Neural crest cell (in vitro differentiated cells): ENCODE data around the gene PCDHGB1. TPM values are rescaled to one million over a fixed set of nuclear protein-coding genes. Genes with fewer than 3 reads are reported as not detected.
"Not testable (repeated sequence)": the region's sequence is repeated elsewhere in the genome, so short reads cannot be mapped to it uniquely, and the experiment has no call there.

Experiments used
- DNase-seq: peaks from one replicate; pipeline ENCODE4 v3.0.0; 2021; ENCODE audit warnings: low read depth, mixed read lengths, low spot score
- H3K27ac Mint-ChIP-seq: one replicate; pipeline ENCODE4 v1.8.0; 2021; ENCODE audit warnings: mild to moderate bottlenecking, mixed read lengths; ENCODE audit not compliant: unreplicated experiment
- H3K27me3 Mint-ChIP-seq: 2 replicates; pipeline ENCODE4 v1.8.0; 2021; ENCODE audit warnings: low read depth, mild to moderate bottlenecking, mixed read lengths
- H3K36me3 Mint-ChIP-seq: 2 replicates; pipeline ENCODE4 v1.8.0; 2021; ENCODE audit warnings: low read depth, mild to moderate bottlenecking, mixed read lengths
- H3K4me1 Mint-ChIP-seq: 2 replicates; pipeline ENCODE4 v1.8.0; 2021; ENCODE audit warnings: mixed read lengths
- H3K4me3 Mint-ChIP-seq: one replicate; pipeline ENCODE4 v1.8.0; 2021; ENCODE audit warnings: mild to moderate bottlenecking, mixed read lengths
- H3K9me3 Mint-ChIP-seq: 2 replicates; pipeline ENCODE4 v1.8.0; 2021; ENCODE audit warnings: mixed read lengths
- total RNA-seq: library from RNA; stranded (reverse); gene quantifications from 2 replicates; pipeline ENCODE4 v1.2.1, GENCODE V29; 2021
- TF ChIP-seq, protein P1 (sequence below): fragments of 200-600 bp; sonication (generic); conservative IDR thresholded peaks from 2 replicates; pipeline ENCODE4 v1.5.0; 2021; ENCODE audit warnings: antibody characterized with exemption, mild to moderate bottlenecking

The PCDHGB1 gene
- total RNA-seq, 1 donor from 2014 or later: 3.0 TPM

DNA sequence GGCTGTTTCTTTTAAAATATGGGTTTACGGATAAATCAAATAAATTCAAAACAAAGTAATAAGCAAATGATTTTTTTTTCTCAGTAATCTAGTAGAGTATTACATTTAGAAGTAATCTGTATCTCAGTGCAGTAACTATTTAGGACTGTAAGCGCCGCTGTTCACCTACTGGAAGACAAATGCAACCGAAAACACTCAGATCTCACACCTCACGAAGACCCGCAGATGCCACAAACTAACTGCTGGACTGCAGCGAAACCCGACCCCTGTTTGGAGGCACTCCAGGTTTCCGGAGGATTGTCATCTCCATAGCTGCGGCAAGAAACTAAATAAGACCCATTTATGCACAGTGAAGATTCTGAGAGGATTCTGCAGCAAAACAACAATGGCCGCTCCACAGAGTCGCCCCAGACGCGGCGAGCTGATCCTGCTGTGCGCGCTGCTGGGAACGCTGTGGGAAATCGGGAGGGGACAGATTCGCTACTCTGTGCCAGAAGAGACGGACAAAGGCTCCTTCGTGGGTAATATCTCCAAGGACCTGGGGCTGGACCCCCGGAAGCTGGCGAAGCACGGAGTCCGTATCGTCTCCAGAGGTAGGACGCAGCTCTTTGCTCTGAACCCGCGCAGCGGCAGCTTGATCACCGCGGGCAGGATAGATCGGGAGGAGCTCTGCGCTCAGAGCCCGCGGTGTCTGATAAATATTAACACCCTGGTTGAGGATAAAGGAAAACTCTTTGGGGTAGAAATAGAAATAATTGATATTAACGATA is 42.7 kb downstream of the PCDHGB1 start, which contains the start of gene PCDHGA8:
PCDHGA8 (plus strand) TSS at position 205 of the 770 bp plus-strand sequence; CDS start at position 386, 181 bp downstream.
- H3K27ac Mint-ChIP-seq: no peak within 1 kb of the TSS
- no peak for DNase-seq
- no peaks in the 10 kb centered on the region for H3K27me3 Mint-ChIP-seq
- H3K9me3 Mint-ChIP-seq: peaks cover 24% of the 10 kb centered on the region
- no peak within 1 kb of the TSS for H3K4me3 Mint-ChIP-seq
- TF ChIP-seq, protein P1, sequence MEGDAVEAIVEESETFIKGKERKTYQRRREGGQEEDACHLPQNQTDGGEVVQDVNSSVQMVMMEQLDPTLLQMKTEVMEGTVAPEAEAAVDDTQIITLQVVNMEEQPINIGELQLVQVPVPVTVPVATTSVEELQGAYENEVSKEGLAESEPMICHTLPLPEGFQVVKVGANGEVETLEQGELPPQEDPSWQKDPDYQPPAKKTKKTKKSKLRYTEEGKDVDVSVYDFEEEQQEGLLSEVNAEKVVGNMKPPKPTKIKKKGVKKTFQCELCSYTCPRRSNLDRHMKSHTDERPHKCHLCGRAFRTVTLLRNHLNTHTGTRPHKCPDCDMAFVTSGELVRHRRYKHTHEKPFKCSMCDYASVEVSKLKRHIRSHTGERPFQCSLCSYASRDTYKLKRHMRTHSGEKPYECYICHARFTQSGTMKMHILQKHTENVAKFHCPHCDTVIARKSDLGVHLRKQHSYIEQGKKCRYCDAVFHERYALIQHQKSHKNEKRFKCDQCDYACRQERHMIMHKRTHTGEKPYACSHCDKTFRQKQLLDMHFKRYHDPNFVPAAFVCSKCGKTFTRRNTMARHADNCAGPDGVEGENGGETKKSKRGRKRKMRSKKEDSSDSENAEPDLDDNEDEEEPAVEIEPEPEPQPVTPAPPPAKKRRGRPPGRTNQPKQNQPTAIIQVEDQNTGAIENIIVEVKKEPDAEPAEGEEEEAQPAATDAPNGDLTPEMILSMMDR: no peak
- H3K36me3 Mint-ChIP-seq: peaks cover 43% of the 10 kb centered on the region
- no peaks in the 10 kb centered on the region for H3K4me1 Mint-ChIP-seq

DNA sequence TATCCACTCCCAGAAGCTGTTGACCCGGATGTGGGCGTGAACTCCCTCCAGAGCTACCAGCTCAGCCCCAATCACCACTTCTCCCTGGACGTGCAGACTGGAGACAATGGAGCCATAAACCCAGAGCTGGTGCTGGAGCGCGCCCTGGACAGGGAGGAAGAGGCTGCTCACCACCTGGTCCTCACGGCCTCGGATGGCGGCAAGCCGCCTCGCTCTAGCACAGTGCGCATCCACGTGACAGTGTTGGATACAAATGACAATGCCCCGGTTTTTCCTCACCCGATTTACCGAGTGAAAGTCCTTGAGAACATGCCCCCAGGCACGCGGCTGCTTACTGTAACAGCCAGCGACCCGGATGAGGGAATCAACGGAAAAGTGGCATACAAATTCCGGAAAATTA is 43.4 kb downstream of the PCDHGB1 start:
- no peak for DNase-seq
- Mint-ChIP-seq H3K36me3 (peaks cover 43% of the 10 kb centered on the region), H3K9me3 (peaks cover 24% of the 10 kb centered on the region), H3K4me1 (no peaks in the 10 kb centered on the region), H3K4me3 (no peak overlapping the region), H3K27me3 (no peaks in the 10 kb centered on the region), H3K27ac (no peak overlapping the region)
- TF ChIP-seq, protein P1: no peak

DNA sequence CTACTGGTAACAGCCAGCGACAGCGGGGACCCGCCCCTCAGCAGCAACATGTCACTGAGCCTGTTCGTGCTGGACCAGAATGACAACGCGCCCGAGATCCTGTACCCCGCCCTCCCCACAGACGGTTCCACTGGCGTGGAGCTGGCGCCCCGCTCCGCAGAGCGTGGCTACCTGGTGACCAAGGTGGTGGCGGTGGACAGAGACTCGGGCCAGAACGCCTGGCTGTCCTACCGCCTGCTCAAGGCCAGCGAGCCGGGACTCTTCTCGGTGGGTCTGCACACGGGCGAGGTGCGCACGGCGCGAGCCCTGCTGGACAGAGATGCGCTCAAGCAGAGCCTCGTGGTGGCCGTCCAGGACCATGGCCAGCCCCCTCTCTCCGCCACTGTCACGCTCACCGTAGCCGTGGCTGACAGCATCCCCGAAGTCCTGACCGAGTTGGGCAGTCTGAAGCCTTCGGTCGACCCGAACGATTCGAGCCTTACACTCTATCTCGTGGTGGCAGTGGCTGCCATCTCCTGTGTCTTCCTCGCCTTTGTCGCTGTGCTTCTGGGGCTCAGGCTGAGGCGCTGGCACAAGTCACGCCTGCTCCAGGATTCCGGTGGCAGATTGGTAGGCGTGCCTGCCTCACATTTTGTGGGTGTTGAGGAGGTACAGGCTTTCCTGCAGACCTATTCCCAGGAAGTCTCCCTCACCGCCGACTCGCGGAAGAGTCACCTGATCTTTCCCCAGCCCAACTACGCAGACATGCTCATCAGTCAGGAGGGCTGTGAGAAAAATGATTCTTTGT is 44.7 kb downstream of the PCDHGB1 start:
- H3K4me3 Mint-ChIP-seq, H3K27ac Mint-ChIP-seq, H3K27me3 Mint-ChIP-seq, DNase-seq, H3K4me1 Mint-ChIP-seq: not testable (repeated sequence)
- Mint-ChIP-seq H3K36me3 (peaks cover 43% of the 10 kb centered on the region), H3K9me3 (peaks cover 26% of the 10 kb centered on the region)

DNA sequence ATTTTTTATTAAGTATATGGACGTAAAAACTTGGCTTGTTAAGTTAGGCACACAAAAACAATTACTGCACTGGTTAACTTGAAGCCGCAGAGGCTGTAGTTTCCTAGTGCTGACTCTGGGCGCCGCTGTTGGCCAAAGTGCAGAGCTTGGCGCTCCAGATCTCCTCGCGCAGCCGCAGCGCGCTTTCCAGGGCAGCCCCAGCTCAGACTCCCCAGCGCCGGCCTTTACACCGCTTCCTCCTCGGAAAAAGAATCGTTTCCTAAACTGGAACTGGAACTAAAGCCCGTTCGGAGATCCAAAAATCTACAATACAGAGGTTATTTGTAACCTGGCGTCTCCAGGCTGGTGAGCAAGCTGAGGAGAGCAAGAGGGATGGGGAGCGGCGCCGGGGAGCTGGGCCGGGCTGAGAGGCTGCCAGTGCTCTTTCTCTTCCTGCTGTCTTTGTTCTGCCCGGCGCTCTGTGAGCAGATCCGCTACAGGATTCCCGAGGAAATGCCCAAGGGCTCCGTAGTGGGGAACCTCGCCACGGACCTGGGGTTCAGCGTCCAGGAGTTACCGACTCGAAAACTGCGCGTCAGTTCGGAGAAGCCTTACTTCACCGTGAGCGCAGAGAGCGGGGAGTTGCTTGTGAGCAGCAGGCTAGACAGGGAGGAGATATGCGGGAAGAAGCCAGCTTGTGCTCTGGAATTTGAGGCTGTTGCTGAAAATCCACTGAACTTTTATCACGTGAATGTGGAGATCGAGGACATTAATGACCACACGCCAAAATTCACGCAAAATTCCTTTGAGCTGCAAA is 48.1 kb downstream of the PCDHGB1 start, which contains the start of gene PCDHGB5:
PCDHGB5 (plus strand) TSS at position 192 of the 796 bp plus-strand sequence; CDS start at position 373, 181 bp downstream.
- not testable (repeated sequence) for H3K4me1 Mint-ChIP-seq, H3K4me3 Mint-ChIP-seq, H3K27ac Mint-ChIP-seq, DNase-seq, H3K27me3 Mint-ChIP-seq
- H3K9me3 Mint-ChIP-seq: peaks cover 22% of the 10 kb centered on the region
- peaks cover 33% of the 10 kb centered on the region for H3K36me3 Mint-ChIP-seq

DNA sequence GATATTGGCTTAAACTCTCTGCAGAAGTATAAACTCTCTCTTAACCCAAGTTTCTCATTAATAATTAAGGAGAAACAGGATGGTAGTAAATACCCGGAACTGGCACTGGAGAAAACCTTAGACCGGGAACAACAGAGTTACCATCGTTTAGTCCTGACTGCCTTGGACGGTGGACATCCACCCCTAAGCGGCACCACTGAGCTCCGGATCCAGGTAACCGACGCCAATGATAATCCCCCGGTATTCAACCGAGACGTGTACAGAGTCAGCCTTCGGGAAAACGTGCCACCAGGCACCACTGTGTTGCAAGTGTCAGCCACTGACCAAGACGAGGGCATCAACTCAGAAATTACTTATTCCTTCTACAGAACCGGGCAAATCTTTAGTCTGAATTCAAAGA is 48.7 kb downstream of the PCDHGB1 start:
- peaks cover 20% of the 10 kb centered on the region for H3K9me3 Mint-ChIP-seq
- no peak overlapping the region for H3K4me3 Mint-ChIP-seq
- H3K27me3 Mint-ChIP-seq: no peaks in the 10 kb centered on the region
- peaks cover 31% of the 10 kb centered on the region for H3K36me3 Mint-ChIP-seq
- H3K4me1 Mint-ChIP-seq: no peaks in the 10 kb centered on the region
- DNase-seq: no peak
- H3K27ac Mint-ChIP-seq: no peak overlapping the region
- TF ChIP-seq, protein P1: no peak
